ENCODE data around the gene CKAP4. TPM values are rescaled to one million over a fixed set of nuclear protein-coding genes. Genes with fewer than 3 reads are reported as not detected.
A peak's percentile ranks its signal among the peaks of the same experiment; 100 is the strongest.

The CKAP4 gene
- total RNA-seq, 1 donor from 2014 or later, result 30.3 TPM

DNA sequence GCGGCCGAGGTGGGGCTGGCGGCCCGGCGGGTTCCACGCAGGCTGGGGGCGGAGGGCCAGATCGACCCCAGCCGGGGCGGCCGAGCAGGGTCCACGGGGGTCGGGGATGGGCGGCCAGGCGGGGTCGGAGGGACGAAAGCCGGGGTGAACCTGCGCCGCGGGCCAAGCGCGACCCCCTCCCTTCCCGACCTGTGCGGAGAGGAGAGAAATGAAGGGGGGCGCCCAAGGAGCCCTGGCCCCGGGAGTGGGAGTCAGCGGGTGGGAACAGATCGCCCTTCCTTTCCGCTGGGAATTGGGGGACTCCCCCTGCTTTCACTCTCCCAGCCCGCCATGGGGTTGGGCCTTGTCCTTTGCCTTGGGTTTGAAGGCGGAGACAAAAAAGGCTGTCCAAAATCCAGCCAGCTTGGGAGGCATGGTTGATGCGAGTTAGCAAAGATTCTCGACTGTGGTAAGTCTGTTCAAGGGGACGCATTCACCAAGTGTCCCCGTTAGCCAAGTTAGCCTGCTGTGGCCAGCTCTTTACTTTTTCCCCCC, 559 bp upstream of the CKAP4 start:
- intact Hi-C loops (cut with DNase I), result no loop called here
- DNase-seq (ENCODE audit: low spot score), result peak; percentile 83
- peak; percentile 68 for ATAC-seq

DNA sequence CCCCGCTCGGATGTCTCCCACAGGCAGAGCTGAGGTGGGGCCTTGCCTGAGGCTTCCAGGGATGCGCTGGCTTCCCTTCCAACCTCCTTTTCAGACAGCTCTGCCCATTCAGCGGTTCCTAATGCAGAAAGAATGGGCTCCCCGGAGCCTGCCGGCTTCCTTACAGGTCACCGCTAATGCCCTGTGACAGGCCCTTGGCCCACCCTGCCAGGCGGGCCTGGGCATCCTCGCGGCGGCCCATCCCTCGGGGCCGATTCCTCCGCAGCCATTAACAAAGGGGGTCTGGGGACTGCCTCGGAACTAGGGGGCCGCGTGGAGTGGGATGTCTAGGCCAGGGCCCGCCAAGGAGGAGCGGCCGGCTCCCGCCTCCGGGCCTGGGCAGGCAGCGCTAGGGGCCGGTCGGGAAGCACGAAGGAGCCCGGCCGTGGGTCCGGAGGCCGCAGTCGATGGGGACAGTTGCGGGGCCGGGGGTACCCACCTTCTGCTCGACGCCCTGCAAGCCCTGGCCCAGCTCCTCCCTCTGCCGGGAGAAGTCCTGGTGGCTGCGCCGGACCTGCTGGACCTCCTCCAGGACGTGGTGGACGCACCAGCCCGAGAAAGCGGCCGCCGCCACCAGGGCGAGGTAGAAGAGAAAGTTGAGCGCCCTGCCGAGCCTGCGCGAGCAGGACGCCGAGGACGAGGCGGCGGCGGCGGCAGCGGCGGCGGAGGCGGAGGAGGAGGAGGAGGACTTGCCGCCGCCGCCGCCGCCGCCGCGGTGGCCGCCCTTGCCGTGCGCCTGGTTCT, 738 bp downstream of the CKAP4 start:
- intact Hi-C loops (cut with DNase I), result no loop called here
- ATAC-seq, result peak; percentile 9
- peak; percentile 76 for DNase-seq (ENCODE audit: low spot score)

DNA sequence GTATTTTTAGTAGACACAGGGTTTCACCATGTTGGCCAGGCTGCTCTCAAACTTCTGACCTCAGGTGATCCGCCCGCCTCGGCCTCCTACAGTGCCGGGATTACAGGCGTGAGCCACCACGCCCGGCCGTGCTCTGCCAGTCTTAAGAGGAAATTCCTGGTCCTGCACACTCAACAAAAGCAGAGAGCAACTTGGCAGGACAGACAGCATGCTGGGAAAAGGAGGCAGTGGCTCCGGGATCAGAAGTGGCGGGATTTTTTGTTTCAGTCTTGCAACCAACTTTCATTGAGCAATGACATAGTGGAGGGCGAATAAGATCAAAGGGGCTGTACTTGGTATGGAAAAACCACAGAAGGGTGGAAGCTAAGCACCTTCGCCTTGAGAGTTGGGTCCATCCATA, 2.1 kb downstream of the CKAP4 start:
- DNase-seq (ENCODE audit: low spot score), result no peak
- intact Hi-C loops (cut with DNase I), result no loop called here
- peak; percentile 21 for ATAC-seq

GRCh38 chr12:106243620-106244019, 4.2 kb downstream of the CKAP4 start:
- ATAC-seq, result no peak
- intact Hi-C loops (cut with DNase I), result no loop called here
- no peak for DNase-seq (ENCODE audit: low spot score)

DNA sequence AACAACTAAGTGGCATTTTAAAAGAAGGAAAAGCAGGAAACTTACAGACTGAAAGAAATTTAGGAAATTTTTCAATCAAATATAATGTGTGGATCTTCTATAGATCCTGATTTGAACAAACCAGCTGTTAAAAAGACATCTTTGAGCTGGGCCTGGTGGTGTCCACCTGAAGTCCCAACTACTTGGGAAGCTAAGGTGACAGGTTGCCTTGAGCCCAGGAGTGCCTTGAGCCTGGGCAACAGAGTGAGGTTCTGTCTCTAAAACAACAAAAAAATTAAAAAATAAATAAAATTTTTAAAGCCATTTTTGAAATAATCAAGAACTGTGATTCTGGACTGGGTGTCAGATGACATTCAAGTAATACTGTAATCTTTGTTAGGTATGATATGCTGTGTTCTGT, 7.0 kb downstream of the CKAP4 start:
- DNase-seq (ENCODE audit: low spot score), result no peak
- intact Hi-C loops (cut with DNase I), result no loop called here
- no peak for ATAC-seq

- ATAC-seq (no peak), DNase-seq (ENCODE audit: low spot score) (no peak)
- intact Hi-C loops (cut with DNase I), result loop anchor here (10.0 kb wide), 2 partner anchors 45 to 115 kb away; partner anchors contain the start of gene POLR3B
These were observed 7.9 kb downstream of the CKAP4 start for GRCh38 chr12:106239951-106240335.

DNA sequence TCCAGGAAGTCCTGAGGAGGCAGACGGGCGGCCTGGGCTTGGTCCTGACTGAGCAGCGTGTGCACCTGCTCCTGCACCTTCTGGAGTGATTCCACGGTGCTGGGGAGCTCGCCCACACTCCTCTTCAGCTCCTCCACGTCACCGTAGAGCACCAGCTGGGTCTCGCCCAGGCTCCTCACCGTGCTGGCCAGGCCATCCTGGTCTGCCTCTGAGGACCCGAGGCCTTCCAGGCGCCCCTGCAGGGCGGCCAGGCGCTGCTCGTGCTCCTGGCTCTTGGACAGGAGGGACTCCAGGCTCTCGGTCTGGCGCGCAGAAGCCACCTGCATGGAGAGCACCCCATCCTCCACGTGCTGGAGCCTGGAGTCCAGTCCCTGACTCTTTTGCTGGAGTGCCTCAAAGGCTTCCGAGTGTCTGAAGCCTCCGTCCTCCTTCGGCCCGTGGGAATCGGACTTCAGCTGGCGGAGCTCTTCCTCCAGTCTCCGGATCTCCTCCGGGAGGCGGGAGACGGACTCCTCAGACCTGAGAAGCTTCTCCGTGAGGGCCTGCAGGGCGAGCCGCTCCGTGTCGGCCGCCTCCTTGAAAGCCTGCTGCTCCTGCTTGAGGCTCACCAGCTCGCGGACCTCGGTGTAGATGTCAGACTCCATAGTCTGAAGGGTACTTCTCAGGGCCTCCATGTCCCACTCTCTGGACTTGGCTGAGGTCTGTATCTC, 8.4 kb downstream of the CKAP4 start:
- intact Hi-C loops (cut with DNase I), result loop anchor here (10.0 kb wide), 2 partner anchors 45 to 115 kb away; partner anchors contain the start of gene POLR3B
- ATAC-seq (peak; percentile 27), DNase-seq (ENCODE audit: low spot score) (no peak)

GRCh38 chr12:106238146-106238545, 9.7 kb downstream of the CKAP4 start:
- intact Hi-C loops (cut with DNase I), result loop anchor here (10.0 kb wide), 2 partner anchors 47 to 117 kb away; partner anchors contain the start of gene POLR3B
- ATAC-seq, result no peak
- DNase-seq (ENCODE audit: low spot score), result no peak

DNA sequence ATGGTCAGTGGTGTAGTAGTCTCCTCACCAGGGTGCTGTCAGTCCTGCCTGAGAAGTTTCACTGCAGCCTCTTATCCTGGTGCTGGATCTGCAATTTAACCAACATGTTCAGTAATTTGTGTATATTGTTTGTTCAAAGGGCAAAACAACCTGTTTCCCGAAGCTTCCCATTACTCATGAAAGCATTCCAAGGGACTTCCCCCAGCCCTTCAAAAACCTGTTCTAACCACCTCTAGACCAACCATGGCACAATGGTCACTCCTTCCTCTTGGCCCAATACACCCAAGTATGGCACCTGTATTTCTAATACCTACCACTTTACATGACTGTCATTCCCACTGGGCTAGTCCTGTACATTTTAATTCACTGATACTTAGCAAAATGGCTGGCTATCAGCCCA, 12.1 kb downstream of the CKAP4 start:
- DNase-seq (ENCODE audit: low spot score), result no peak
- intact Hi-C loops (cut with DNase I), result loop anchor here (10.0 kb wide), 2 partner anchors 49 to 119 kb away; partner anchors contain the start of gene POLR3B
- ATAC-seq, result no peak

DNA sequence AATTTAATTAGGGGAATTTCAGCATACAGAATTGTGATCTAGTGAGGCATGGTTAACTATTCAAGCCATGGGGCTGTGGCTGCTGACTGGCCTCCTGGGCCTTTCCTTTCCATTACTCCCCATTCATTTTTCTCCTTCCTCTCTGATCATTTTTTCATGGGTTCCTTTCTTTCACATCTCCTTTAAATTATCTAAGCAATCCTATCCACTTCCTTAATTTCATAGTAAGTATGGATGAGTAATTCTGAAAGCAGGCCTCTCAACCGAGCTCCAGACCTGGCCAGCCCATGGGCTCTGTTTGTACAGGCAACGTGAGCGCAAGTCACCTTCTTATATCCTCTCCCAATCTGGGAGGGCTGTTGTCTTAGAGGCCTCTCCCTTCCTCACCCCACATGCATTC, 13.4 kb downstream of the CKAP4 start:
- intact Hi-C loops (cut with DNase I), result loop anchor here (10.0 kb wide), 2 partner anchors 50 to 120 kb away; partner anchors contain the start of gene POLR3B
- ATAC-seq, result no peak
- no peak for DNase-seq (ENCODE audit: low spot score)

DNA sequence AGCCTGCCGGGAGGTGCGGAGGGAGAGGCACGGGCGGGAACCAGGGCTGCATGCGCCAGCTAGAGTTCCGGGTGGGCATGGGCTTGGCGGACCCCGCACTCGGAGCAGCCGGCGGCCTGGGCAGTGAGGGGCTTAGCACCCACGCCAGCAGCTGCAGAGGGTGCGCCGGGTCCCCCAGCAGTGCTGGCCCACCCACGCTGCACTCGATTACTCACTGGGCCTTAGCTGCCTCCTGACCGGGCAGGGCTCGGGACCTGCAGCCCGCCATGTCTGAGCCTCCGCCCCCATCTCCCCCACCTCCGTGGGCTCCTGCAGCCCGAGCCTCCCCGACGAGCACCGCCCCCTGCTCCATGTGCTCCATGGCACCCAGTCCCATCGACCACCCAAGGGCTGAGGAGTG, 14.8 kb downstream of the CKAP4 start:
- intact Hi-C loops (cut with DNase I), result loop anchor here (10.0 kb wide), 2 partner anchors 52 to 122 kb away; partner anchors contain the start of gene POLR3B
- ATAC-seq (no peak), DNase-seq (ENCODE audit: low spot score) (no peak)

- intact Hi-C loops (cut with DNase I), result loop anchor here (10.0 kb wide), 1 partner anchor 804 kb away; no protein-coding TSS in a partner anchor
- ATAC-seq, result no peak
These were observed 18.7 kb downstream of the CKAP4 start for GRCh38 chr12:106229036-106229591.

GRCh38 chr12:106228320-106228710, 19.5 kb downstream of the CKAP4 start:
- DNase-seq (ENCODE audit: low spot score) (no peak), ATAC-seq (no peak)
- intact Hi-C loops (cut with DNase I), result loop anchor here (10.0 kb wide), 1 partner anchor 804 kb away; no protein-coding TSS in a partner anchor

More at GRCh38 chr12:106229036-106229591, 18.7 kb downstream of the CKAP4 start:
- DNase-seq (ENCODE audit: low spot score), result no peak

DNA sequence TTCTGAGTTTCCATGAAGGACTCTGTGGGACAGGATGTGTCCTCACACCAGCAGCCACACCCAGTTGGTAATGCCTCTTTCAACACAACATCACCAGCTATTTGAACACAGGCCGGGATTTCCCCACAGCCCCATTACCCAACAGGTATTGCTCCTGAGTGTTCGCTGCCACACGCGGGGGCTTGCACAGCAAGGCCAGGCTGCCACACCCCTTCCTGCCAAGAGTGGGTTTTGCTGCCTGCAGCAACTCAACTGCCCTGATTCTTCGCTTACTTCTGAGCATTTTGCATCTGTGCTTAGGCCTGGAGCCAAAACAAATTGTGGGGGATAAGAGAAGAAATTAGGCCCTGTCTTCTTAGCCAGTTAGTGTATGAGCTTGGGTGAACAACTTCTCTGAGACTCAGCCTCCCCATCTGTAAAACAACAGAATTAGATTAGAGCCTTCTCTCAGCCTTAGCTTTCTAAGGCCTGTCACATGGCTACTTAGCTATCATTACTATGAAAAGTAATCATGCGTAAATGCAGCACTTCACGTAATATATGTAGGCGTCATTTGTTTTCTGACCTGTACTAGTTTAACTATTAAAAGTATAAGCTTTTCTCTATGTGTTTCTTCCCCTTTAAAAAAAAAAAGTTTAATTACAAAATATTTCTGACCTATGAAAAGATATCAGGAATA, 20.0 kb downstream of the CKAP4 start:
- no peak for ATAC-seq

GRCh38 chr12:106226884-106227640, 20.8 kb downstream of the CKAP4 start:
- DNase-seq (ENCODE audit: low spot score) (no peak), ATAC-seq (peak; percentile 64)
- intact Hi-C loops (cut with DNase I), result loop anchor here (10.0 kb wide), 1 partner anchor 802 kb away; no protein-coding TSS in a partner anchor

More for the DNA sequence above, 20.0 kb downstream of the CKAP4 start:
- no peak for DNase-seq (ENCODE audit: low spot score)
- intact Hi-C loops (cut with DNase I), result loop anchor here (10.0 kb wide), 1 partner anchor 803 kb away; no protein-coding TSS in a partner anchor

- intact Hi-C loops (cut with DNase I), result loop anchor here (10.0 kb wide), 1 partner anchor 800 kb away; no protein-coding TSS in a partner anchor
- ATAC-seq (no peak), DNase-seq (ENCODE audit: low spot score) (no peak)
These were observed 23.5 kb downstream of the CKAP4 start for GRCh38 chr12:106224355-106224706.

GRCh38 chr12:106223485-106224354, 24.1 kb downstream of the CKAP4 start:
- ATAC-seq (peak; percentile 82), DNase-seq (ENCODE audit: low spot score) (peak; percentile 84)
- intact Hi-C loops (cut with DNase I), result loop anchor here (10.0 kb wide), 1 partner anchor 799 kb away; no protein-coding TSS in a partner anchor
